Thoracic aorta (tissue), 2 donors: ENCODE data around the gene PLEKHO1. TPM values are rescaled to one million over a fixed set of nuclear protein-coding genes. Genes with fewer than 3 reads are reported as not detected.

Experiments used
- ATAC-seq: fragments of 150-250 bp; one replicate; pipeline ENCODE4 v1.8.0; 2017; ENCODE audit warnings: low read depth; ENCODE audit not compliant: insufficient number of reproducible peaks, low FRiP score
- DNase-seq: peaks from one replicate; pipeline ENCODE4 v3.0.0-alpha.2; 2020; ENCODE audit warnings: low spot score
- H3K27ac ChIP-seq, 2 donors: fragments of 200-600 bp; sonication (generic); 1 replicate in 1 of 2; 2 replicates in 1 of 2; pipeline ENCODE4 v1.5.1; 2016; ENCODE audit warnings: mild to moderate bottlenecking in 2 of 2, moderate library complexity in 2 of 2
- H3K27me3 ChIP-seq: fragments of 200-600 bp; sonication (generic); replicated peaks from 2 replicates; pipeline ENCODE4 v1.6.0; 2016; ENCODE audit warnings: mild to moderate bottlenecking; ENCODE audit not compliant: insufficient read depth
- H3K36me3 ChIP-seq: fragments of 200-600 bp; sonication (generic); one replicate; pipeline ENCODE4 v1.5.1; 2016
- H3K4me1 ChIP-seq, 2 donors: fragments of 200-600 bp; sonication (generic); 1 replicate in 1 of 2; 2 replicates in 1 of 2; pipeline versions ENCODE4 v1.5.1 to v1.6.0; 2016; ENCODE audit warnings: low read depth in 2 of 2, mild to moderate bottlenecking in 1 of 2; ENCODE audit not compliant: control insufficient read depth in 1 of 2
- H3K4me3 ChIP-seq: fragments of 200-600 bp; sonication (generic); 2 replicates; pipeline ENCODE4 v1.5.1; 2016; ENCODE audit warnings: mild to moderate bottlenecking
- H3K9me3 ChIP-seq: fragments of 200-600 bp; sonication (generic); 2 replicates; pipeline ENCODE4 v1.5.1; 2016
- total RNA-seq, 2 donors: library from RNA; depleted of rRNA; stranded (reverse); fragments of >200 nt; gene quantifications; one replicate each; pipeline versions ENCODE4 v1.1.0 to v1.2.3, GENCODE V29; 2016
- TF ChIP-seq, protein P1 (sequence below): fragments of 200-600 bp; sonication (generic); IDR thresholded peaks from one replicate; pipeline ENCODE4 v1.5.1; 2019; ENCODE audit warnings: antibody characterized with exemption

Gene PLEKHO1
- total RNA-seq, 2 donors from 2014 or later = 106 to 125 TPM

DNA sequence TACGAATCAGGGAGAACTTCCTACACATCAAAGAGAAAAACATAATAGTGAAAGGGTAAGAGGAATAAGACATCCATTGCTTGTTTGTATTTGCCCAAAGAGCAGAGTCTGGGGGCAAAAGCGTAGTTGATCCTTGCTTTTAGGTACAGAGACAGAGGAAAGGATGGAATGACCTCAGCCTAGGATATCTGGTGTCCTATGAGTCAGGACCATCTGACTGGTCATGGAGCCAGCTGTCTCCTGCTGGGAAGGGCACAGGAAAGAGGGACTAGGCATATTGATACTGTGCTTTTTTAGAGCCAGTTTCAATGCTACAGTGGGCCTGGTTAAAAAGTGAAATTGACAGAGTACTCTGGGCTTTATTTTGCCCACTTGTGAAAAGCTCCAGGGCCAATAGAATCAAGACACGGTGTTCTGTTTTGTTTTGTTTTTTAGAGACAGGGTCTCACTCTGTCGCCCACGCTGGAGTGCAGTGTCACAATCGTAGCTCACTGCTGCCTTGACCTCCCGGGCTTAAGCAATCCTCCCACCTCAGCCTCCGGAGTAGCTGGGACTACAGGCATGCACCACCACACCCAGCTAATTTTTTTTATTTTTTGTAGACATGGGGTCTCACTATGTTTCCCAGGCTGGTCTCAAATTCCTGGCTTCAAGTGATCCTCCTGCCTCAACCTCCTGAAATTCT, 3.2 kb downstream of the PLEKHO1 start:
- Histone ChIP-seq H3K27me3 (no peaks in the 10 kb centered on the region), H3K9me3 (no peaks in the 10 kb centered on the region), H3K4me3 (peak overlapping the region; percentile 94), H3K27ac (peak overlapping the region; percentile 92 to 99), H3K36me3 (peaks cover 35% of the 10 kb centered on the region), H3K4me1 (peaks cover 18 to 55% of the 10 kb centered on the region in 2 donors)
- ATAC-seq = no peak
- DNase-seq = no peak
- TF ChIP-seq, protein P1, sequence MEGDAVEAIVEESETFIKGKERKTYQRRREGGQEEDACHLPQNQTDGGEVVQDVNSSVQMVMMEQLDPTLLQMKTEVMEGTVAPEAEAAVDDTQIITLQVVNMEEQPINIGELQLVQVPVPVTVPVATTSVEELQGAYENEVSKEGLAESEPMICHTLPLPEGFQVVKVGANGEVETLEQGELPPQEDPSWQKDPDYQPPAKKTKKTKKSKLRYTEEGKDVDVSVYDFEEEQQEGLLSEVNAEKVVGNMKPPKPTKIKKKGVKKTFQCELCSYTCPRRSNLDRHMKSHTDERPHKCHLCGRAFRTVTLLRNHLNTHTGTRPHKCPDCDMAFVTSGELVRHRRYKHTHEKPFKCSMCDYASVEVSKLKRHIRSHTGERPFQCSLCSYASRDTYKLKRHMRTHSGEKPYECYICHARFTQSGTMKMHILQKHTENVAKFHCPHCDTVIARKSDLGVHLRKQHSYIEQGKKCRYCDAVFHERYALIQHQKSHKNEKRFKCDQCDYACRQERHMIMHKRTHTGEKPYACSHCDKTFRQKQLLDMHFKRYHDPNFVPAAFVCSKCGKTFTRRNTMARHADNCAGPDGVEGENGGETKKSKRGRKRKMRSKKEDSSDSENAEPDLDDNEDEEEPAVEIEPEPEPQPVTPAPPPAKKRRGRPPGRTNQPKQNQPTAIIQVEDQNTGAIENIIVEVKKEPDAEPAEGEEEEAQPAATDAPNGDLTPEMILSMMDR = no peak

DNA sequence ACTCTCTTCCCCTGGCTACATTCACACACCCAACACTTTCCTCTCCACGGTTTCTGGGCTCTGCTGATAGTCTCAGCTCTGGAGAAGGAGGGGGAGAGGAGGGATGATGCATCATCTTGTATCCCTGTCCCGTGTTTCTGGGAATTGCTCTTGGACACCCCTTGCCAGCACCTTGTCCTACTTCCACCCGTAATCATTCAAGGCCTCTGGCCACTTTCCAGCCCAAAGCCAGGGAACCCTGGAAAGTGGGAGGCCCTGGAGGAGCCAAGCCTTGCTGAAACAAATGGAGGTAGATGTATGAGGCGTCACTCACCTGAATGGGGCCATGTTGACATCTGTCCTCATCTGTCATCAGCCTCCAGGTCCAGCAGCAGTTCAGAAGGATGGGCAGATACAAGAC, 4.4 kb downstream of the PLEKHO1 start:
- TF ChIP-seq, protein P1 = no peak
- DNase-seq = no peak
- Histone ChIP-seq H3K27me3 (no peaks in the 10 kb centered on the region), H3K4me1 (peaks cover 13 to 53% of the 10 kb centered on the region in 2 donors), H3K9me3 (no peaks in the 10 kb centered on the region), H3K27ac (peak overlapping the region; percentile 92 to 99), H3K4me3 (peak overlapping the region; percentile 94), H3K36me3 (peaks cover 47% of the 10 kb centered on the region)
- ATAC-seq = no peak

DNA sequence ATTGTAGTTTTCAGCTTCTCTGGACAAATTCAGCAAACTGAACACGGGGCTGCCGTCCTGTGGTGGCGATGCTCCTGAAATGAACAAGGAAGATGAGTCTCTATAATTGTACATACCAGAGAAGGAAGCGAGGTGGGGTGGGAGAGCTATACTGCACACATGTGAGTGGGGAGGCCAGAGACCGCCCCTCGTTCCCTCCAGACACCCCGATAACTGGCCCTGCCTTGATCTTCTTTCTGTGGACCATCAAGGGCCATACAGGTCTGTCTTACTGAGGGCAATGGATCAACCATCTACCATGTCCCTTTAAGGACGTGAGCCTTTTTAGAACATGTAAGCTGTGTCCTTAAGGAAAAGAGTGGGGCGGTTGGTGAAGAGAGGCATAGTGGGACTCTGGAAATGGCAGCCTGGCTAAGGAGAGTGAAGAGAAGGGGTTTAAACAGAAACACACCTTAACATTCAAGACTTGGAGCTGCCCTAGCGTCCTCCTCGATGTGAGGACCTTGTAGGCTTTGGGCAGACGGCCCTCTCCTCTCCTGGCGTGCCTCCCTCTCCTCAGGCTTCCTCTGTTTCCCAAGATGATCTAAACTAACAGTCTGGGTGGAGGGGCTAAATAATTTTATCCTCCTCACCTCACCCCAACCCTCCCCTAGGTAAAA, 5.8 kb downstream of the PLEKHO1 start:
- H3K4me3 ChIP-seq = no peak overlapping the region

DNA sequence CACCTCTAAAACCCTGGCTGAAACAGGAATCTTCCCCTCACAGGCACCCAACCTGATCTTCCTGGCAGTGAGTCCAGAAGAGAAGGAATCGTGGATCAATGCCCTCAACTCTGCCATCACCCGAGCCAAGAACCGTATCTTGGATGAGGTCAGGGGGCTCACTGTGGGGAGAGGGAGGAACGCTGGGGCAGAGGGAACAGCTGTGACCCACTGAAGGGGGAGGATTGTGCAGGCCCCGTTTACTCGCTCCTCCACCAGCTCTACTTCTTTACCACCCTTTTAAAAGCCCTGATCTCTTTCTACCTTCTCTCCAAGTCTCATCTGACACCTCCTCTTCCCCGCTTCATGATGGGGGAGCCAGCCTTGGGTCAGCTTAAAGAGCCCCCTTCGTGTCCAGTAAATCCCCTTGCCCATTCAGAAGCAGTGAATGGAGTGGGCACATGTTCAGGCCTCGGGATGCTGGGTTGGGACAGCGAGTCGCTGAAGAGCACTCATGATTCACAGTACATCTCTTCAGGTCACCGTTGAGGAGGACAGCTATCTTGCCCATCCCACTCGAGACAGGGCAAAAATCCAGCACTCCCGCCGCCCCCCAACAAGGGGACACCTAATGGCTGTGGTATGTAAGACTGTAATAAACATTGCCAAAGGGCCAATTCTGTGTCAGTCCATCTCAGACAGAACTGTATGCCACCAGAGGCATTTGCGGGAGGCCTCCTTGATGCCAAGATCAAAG, 7.3 kb downstream of the PLEKHO1 start:
- H3K27ac ChIP-seq = peak overlapping the region; percentile 92 to 99
- no peaks in the 10 kb centered on the region for H3K9me3 ChIP-seq
- H3K27me3 ChIP-seq = no peaks in the 10 kb centered on the region
- DNase-seq (no peak), ATAC-seq (no peak)
- H3K36me3 ChIP-seq = peaks cover 56% of the 10 kb centered on the region
- H3K4me1 ChIP-seq = peaks cover 22 to 64% of the 10 kb centered on the region in 2 donors
- TF ChIP-seq, protein P1 = no peak
- H3K4me3 ChIP-seq = no peak overlapping the region

More for the DNA sequence above, 5.8 kb downstream of the PLEKHO1 start:
- H3K36me3 ChIP-seq = peaks cover 56% of the 10 kb centered on the region
- peaks cover 13 to 55% of the 10 kb centered on the region in 2 donors for H3K4me1 ChIP-seq
- TF ChIP-seq, protein P1 = no peak
- H3K27ac ChIP-seq = peak overlapping the region; percentile 92 to 99
- no peaks in the 10 kb centered on the region for H3K27me3 ChIP-seq
- H3K9me3 ChIP-seq = no peaks in the 10 kb centered on the region
- no peak for DNase-seq
- no peak for ATAC-seq

DNA sequence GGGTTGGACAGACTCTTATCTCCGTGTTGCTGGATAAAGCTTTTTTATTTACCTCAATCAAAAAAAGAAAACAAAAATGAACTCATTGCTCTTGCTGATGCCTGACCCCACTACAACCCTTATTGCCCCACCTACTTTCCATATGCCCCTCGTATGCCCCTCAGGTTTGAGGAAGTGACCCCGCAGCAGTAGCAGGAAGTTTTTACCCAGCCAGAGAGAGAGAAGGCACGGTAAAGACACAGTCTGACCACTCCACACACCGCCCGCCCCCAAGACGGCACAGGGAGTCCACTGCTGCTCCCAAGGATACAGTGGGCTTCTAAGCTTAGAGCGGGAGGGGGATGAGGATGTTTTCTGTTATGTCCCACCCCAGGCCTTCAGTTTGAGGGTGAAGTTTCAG, 9.8 kb downstream of the PLEKHO1 start:
- H3K4me3 ChIP-seq = no peak overlapping the region
- TF ChIP-seq, protein P1 = no peak
- H3K27me3 ChIP-seq = no peaks in the 10 kb centered on the region
- H3K36me3 ChIP-seq = peaks cover 53% of the 10 kb centered on the region
- H3K27ac ChIP-seq = peak overlapping the region; percentile 47 to 99
- H3K9me3 ChIP-seq = no peaks in the 10 kb centered on the region
- peaks cover 28 to 60% of the 10 kb centered on the region in 2 donors for H3K4me1 ChIP-seq
- DNase-seq (no peak), ATAC-seq (no peak)
